IPS DF 6.9 (cell line): ENCODE results near the gene PGAM5.
A peak's percentile ranks its signal among the peaks of the same experiment; 100 is the strongest.

Source experiments
- DNase-seq: peaks from one replicate; pipeline ENCODE4 v3.0.0-alpha.2; 2013; ENCODE audit warnings: low read depth, low spot score
- H3K27ac ChIP-seq: one replicate; pipeline ENCODE4 v1.5.1; 2013; ENCODE audit warnings: low read length, control low read depth
- H3K27me3 ChIP-seq: 2 replicates; pipeline ENCODE4 v1.6.1; 2013; ENCODE audit warnings: mild to moderate bottlenecking, low read length; ENCODE audit not compliant: control insufficient read depth, insufficient read depth
- H3K36me3 ChIP-seq: 2 replicates; pipeline ENCODE4 v1.6.1; 2013; ENCODE audit warnings: low read length; ENCODE audit not compliant: control insufficient read depth, insufficient read depth
- H3K4me1 ChIP-seq: 2 replicates; pipeline ENCODE4 v1.6.1; 2013; ENCODE audit warnings: low read length; ENCODE audit not compliant: control insufficient read depth, insufficient read depth
- H3K4me3 ChIP-seq: 2 replicates; pipeline ENCODE4 v1.5.1; 2013; ENCODE audit warnings: mild to moderate bottlenecking, low read length
- H3K9me3 ChIP-seq: 2 replicates; pipeline ENCODE4 v1.6.1; 2013; ENCODE audit warnings: low read length, inconsistent platforms; ENCODE audit not compliant: control insufficient read depth, insufficient read depth
- WGBS: extraction: QIAGEN DNeasy Blood & Tissue Kit; methylation state at CpG from one replicate; pipeline ENCODE4 v1.1.7; 2013; ENCODE audit warnings: mixed read lengths, missing lambda C conversion rate; ENCODE audit not compliant: insufficient read length, insufficient coverage; 5-methylcytosine and 5-hydroxymethylcytosine counted together

The PGAM5 gene

GRCh38 chr12:132710405-132711079 lies at the start of gene PGAM5:
Gene PGAM5 (plus strand): TSS chr12:132710842. CDS start chr12:132710877, 35 bp downstream.
- Histone ChIP-seq H3K9me3 (no peaks in the 10 kb centered on the region), H3K27ac (no peak within 1 kb of the TSS), H3K4me1 (no peaks in the 10 kb centered on the region), H3K36me3 (peaks cover 6% of the 10 kb centered on the region), H3K27me3 (no peaks in the 10 kb centered on the region), H3K4me3 (peak within 1 kb of the TSS; percentile 60)
- no CpG with 5 or more reads among the region's 94 CpGs for WGBS
- peak; percentile 45 for DNase-seq

- H3K36me3 ChIP-seq = peaks cover 63% of the 10 kb centered on the region
- H3K27me3 ChIP-seq = no peaks in the 10 kb centered on the region
- no peaks in the 10 kb centered on the region for H3K9me3 ChIP-seq
- no peak overlapping the region for H3K4me3 ChIP-seq
- no peak for DNase-seq
- H3K27ac ChIP-seq = no peak overlapping the region
- WGBS = no CpG with 5 or more reads among the region's 11 CpGs
- H3K4me1 ChIP-seq = no peaks in the 10 kb centered on the region; the same call in 1 of the 2 replicates
Measured at GRCh38 chr12:132660996-132661395, 49.6 kb upstream of the PGAM5 start.

- Histone ChIP-seq H3K27me3 (no peaks in the 10 kb centered on the region), H3K36me3 (peaks cover 68% of the 10 kb centered on the region), H3K27ac (no peak overlapping the region), H3K4me1 (no peaks in the 10 kb centered on the region; the same call in 1 of the 2 replicates), H3K4me3 (no peak overlapping the region), H3K9me3 (no peaks in the 10 kb centered on the region)
- no CpG with 5 or more reads among the region's 5 CpGs for WGBS
- DNase-seq = no peak
Measured at GRCh38 chr12:132661972-132662371, 48.7 kb upstream of the PGAM5 start.

- Histone ChIP-seq H3K27me3 (no peaks in the 10 kb centered on the region), H3K36me3 (peaks cover 66% of the 10 kb centered on the region), H3K4me3 (no peak overlapping the region), H3K9me3 (no peaks in the 10 kb centered on the region), H3K4me1 (no peaks in the 10 kb centered on the region; the same call in 1 of the 2 replicates), H3K27ac (no peak overlapping the region)
- no CpG with 5 or more reads among the region's 29 CpGs for WGBS
- no peak for DNase-seq
Measured at GRCh38 chr12:132662901-132663755, 47.5 kb upstream of the PGAM5 start.

GRCh38 chr12:132664206-132665148 lies 46.2 kb upstream of the PGAM5 start:
- Histone ChIP-seq H3K4me3 (no peak overlapping the region), H3K27me3 (no peaks in the 10 kb centered on the region), H3K4me1 (no peaks in the 10 kb centered on the region; the same call in 1 of the 2 replicates), H3K36me3 (peaks cover 62% of the 10 kb centered on the region), H3K27ac (no peak overlapping the region), H3K9me3 (no peaks in the 10 kb centered on the region)
- no CpG with 5 or more reads among the region's 21 CpGs for WGBS
- DNase-seq = no peak

DNA sequence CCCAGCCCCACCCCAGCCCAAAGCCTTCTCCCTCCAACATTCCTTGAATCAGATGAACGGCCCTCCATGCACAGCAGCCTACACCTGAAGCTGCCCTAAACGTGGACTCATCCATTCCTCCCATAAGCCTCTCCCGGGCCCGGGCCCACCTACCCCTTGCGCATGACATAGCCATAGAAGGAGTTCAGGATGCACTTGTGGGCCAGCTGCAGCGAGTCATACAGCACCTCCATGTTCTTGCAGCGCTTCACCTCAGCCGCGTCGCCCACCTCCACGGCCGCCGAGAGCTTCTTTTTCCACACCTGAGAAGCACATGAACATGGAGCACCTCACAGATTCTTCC lies 45.5 kb upstream of the PGAM5 start:
- peaks cover 63% of the 10 kb centered on the region for H3K36me3 ChIP-seq
- H3K27ac ChIP-seq = no peak overlapping the region
- no CpG with 5 or more reads among the region's 13 CpGs for WGBS
- no peaks in the 10 kb centered on the region; the same call in 1 of the 2 replicates for H3K4me1 ChIP-seq
- no peak overlapping the region for H3K4me3 ChIP-seq
- no peaks in the 10 kb centered on the region for H3K27me3 ChIP-seq
- no peak for DNase-seq
- no peaks in the 10 kb centered on the region for H3K9me3 ChIP-seq

DNA sequence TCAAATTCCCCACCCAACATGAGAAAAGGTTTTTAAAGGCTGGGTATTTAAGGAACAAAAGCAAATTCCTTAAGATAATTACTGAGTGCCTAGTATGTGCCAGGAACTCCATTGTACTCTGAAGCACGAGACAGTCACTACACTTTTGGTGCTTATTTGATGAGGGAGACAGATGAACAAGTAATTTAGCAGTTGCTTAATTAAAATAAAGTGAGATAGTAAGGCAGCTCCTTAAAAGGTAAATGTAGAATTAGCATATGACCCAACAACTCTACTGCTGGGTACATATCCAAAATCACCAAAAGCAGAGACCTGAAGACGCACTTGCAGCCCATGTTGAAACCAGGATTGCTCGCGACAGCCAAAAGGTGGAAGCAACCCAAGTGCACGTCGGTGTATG lies 44.8 kb upstream of the PGAM5 start:
- H3K9me3 ChIP-seq = no peaks in the 10 kb centered on the region
- H3K4me3 ChIP-seq = no peak overlapping the region
- H3K27me3 ChIP-seq = no peaks in the 10 kb centered on the region
- H3K36me3 ChIP-seq = peaks cover 58% of the 10 kb centered on the region
- DNase-seq = no peak
- H3K4me1 ChIP-seq = no peaks in the 10 kb centered on the region; the same call in 1 of the 2 replicates
- H3K27ac ChIP-seq = no peak overlapping the region
- no CpG with 5 or more reads among the region's 6 CpGs for WGBS

DNA sequence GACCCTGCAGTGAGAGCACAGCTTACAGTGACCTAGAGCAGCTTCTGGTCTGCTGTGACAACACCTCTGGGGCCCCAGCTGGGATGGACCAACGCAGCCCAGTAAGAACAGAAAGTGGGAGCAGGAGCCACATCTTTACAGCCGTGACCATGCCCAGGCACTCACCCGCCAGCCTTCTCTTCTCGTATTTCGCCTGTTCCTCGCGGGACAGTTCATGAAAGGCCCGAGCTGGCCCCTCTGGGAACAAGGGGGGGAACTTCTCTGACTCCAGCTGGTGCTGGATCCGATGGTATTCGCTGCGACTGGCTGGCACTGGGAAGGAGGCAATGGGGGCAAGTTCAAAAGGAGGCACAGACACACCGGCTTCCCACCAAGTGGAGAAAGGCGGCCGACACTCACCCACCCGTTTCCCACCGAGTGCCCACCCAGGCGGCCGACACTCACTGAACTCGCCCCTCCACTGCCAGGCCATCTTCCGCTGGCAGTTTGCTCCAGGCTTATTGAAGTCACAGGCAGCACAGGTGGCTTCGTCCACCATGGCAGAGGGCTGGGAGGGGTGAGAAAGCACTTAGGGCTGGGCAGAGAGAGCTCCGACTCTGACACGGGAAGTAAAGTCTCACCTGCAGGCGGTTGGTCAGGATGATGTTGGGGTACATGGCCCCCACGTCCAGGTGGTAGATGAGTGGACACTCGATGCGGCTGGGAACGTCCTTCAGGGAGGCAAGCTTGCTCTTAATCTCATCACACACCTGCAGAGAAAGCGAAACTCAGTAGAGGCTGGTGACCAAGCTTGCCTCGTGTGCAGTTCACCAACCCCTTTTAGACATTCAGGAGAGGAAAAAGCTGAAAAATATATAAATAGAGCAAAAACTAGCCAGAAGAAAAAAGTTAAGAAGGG lies 42.2 kb upstream of the PGAM5 start:
- no CpG with 5 or more reads among the region's 30 CpGs for WGBS
- no peaks in the 10 kb centered on the region; the same call in 1 of the 2 replicates for H3K4me1 ChIP-seq
- no peak for DNase-seq
- peaks cover 54% of the 10 kb centered on the region for H3K36me3 ChIP-seq
- no peak overlapping the region for H3K27ac ChIP-seq
- no peak overlapping the region for H3K4me3 ChIP-seq
- H3K9me3 ChIP-seq = no peaks in the 10 kb centered on the region
- H3K27me3 ChIP-seq = no peaks in the 10 kb centered on the region

DNA sequence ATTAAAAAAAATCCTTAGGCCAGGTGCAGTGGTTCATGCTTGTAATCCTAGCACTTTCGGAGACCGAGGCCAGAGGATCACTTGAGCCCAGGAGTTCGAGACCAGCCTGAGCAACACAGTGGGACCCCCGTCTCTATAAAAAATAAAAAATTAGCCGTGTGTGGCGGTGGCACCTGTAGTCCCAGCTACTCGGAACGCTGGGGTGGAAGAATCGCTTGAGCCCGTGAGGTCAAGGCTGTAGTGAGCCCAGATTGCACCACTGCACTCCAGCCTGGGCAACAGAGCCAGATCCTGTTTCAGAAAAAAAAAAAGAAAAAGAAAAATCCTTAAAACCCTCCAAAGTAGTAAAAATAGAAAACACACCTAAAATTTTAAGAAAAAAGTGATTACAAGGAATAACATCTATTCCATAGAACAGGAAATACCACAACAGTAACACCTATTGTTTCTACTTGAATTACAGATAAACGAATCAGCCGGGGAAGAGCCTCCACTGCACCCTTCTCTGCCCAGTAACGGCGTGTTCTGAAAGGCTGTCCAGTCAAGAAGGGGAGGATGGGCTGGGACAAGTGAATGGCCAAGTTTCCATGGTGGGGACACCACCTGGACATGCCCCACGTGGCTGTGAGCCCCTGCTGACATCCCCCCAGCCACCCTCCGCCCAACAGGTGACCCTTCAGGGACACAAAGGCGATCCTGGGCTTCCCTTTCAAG lies 41.3 kb upstream of the PGAM5 start:
- WGBS = no CpG with 5 or more reads among the region's 17 CpGs
- Histone ChIP-seq H3K4me1 (no peaks in the 10 kb centered on the region), H3K27me3 (no peaks in the 10 kb centered on the region), H3K36me3 (peaks cover 53% of the 10 kb centered on the region), H3K27ac (no peak overlapping the region), H3K9me3 (no peaks in the 10 kb centered on the region), H3K4me3 (no peak overlapping the region)
- no peak for DNase-seq
